Panc1 (cell line): Measurements from ENCODE around the gene PALB2. TPM values are rescaled to one million over a fixed set of nuclear protein-coding genes. Genes with fewer than 3 reads are reported as not detected.

Experiments
- ATAC-seq: fragments of 200-7000 bp; cut with Tn5 transposase; 2 replicates; pipeline ENCODE4 v1.9.1; 2020; ENCODE audit warnings: mild to moderate bottlenecking, moderate library complexity
- Bru-seq: library from RNA; stranded (reverse); fragments of 400-500 nt; gene quantifications from one replicate; lab custom pipeline; 2021; lab: Mats Ljungman, UMichigan
- BruChase-seq, 2 experiments: library from RNA; stranded (reverse); fragments of 400-500 nt; gene quantifications; one replicate each; lab custom pipeline; 2021; lab: Mats Ljungman, UMichigan
- BruUV-seq: library from RNA; stranded (reverse); fragments of 400-500 nt; replicated peaks from 2 replicates; lab custom pipeline; 2021; lab: Mats Ljungman, UMichigan
- CTCF ChIA-PET: fragments of 300-600 bp; sonication (Branson Sonifier 250); formaldehyde crosslinking; loops from one replicate; lab custom pipeline; 2022; ENCODE audit warnings: antibody characterized with exemption; lab: Charles Lee
- POLR2A ChIA-PET: fragments of 300-600 bp; sonication (Branson Sonifier 250); formaldehyde crosslinking; loops from one replicate; lab custom pipeline; 2022; ENCODE audit warnings: antibody characterized with exemption; lab: Charles Lee
- DNase-seq: peaks from one replicate; pipeline ENCODE4 v3.0.0-alpha.2; 2010; ENCODE audit warnings: low read depth, low spot score
- H3K27ac ChIP-seq: 2 replicates; pipeline ENCODE4 v1.5.1; 2011; ENCODE audit warnings: mild to moderate bottlenecking, low read length, inconsistent platforms
- H3K27me3 ChIP-seq: fragments of 200-500 bp; sonication (Bioruptor generic); 2 replicates; pipeline ENCODE4 v1.6.0; 2014; ENCODE audit warnings: low read length, inconsistent platforms; ENCODE audit not compliant: control insufficient read depth, insufficient read depth
- H3K36me3 ChIP-seq: fragments of 200-500 bp; sonication (Bioruptor generic); 2 replicates; pipeline ENCODE4 v1.5.1; 2014; ENCODE audit warnings: inconsistent platforms, mild to moderate bottlenecking, low read length, moderate library complexity; ENCODE audit not compliant: control insufficient read depth, insufficient read depth
- H3K4me1 ChIP-seq: 2 replicates; pipeline ENCODE4 v1.5.1; 2011; ENCODE audit warnings: inconsistent platforms, mild to moderate bottlenecking, low read length, moderate library complexity; ENCODE audit not compliant: control insufficient read depth, insufficient read depth
- H3K4me3 ChIP-seq, 2 experiments: 2 replicates each; pipeline ENCODE4 v1.5.1; 2011 to 2012; ENCODE audit warnings: low read depth in 2 of 2, low read length in 2 of 2, mild to moderate bottlenecking in 2 of 2, inconsistent platforms in 1 of 2, moderate library complexity in 1 of 2
- H3K9me3 ChIP-seq: fragments of 200-500 bp; sonication (Bioruptor generic); 2 replicates; pipeline ENCODE4 v1.5.1; 2014; ENCODE audit warnings: low read depth, mild to moderate bottlenecking, inconsistent platforms, low read length, moderate library complexity; ENCODE audit not compliant: control insufficient read depth, insufficient read depth
- CTCF ChIP-seq: fragments of 450-650 bp; IDR thresholded peaks from 2 replicates; pipeline ENCODE4 v1.5.1; 2017; ENCODE audit warnings: mild to moderate bottlenecking
- POLR2AphosphoS5 ChIP-seq: IDR thresholded peaks from 2 replicates; pipeline ENCODE4 v1.6.1; 2012; ENCODE audit warnings: mild to moderate bottlenecking, low read depth, low read length, moderate library complexity
- REST ChIP-seq, 2 experiments: IDR thresholded peaks; 2 replicates each; pipeline ENCODE4 v1.6.1; 2011 to 2012; ENCODE audit warnings: low read depth in 2 of 2, control low read depth in 1 of 2, low read length in 1 of 2, mild to moderate bottlenecking in 1 of 2, moderate library complexity in 1 of 2; ENCODE audit not compliant: insufficient read depth in 1 of 2
- SIN3A ChIP-seq: IDR thresholded peaks from 2 replicates; pipeline ENCODE4 v1.6.1; 2012; ENCODE audit warnings: low read depth, mild to moderate bottlenecking, low read length, moderate library complexity, borderline replicate concordance; ENCODE audit not compliant: insufficient read depth
- TCF7L2 ChIP-seq: IDR thresholded peaks from 2 replicates; pipeline ENCODE4 v1.6.1; 2011; ENCODE audit warnings: mild to moderate bottlenecking, low read depth, low read length, inconsistent platforms
- in situ Hi-C: cut with HindIII; loops from 2 replicates; pipeline ENCODE4 v1.10.0; 2016; ENCODE audit warnings: low sequenced_read_pairs, low pct_unique_long_range_greater_than_20kb
- intact Hi-C: fragments of 100-400 bp; cut with micrococcal nuclease; formaldehyde crosslinking; loops from one replicate; pipeline ENCODE4 v1.10.0; 2022; ENCODE audit not compliant: unreplicated experiment
- long read RNA-seq: library from polyadenylated mRNA; unstranded; transcript quantifications from one replicate; pipeline ENCODE4 v2.0.0, GENCODE V29; 2021; ENCODE audit not compliant: unreplicated experiment
- polyA plus RNA-seq: library from polyadenylated mRNA; unstranded; fragments of >200 nt; gene quantifications from one replicate; pipeline ENCODE4 v1.2.1, GENCODE V29; 2012; ENCODE audit warnings: missing spikeins; ENCODE audit not compliant: insufficient read length
- total RNA-seq: library from RNA; stranded (reverse); gene quantifications from one replicate; pipeline ENCODE4 v1.2.1, GENCODE V29; 2021; ENCODE audit not compliant: unreplicated experiment

The PALB2 gene
- total RNA-seq (21.7 TPM), Bru-seq, nascent RNA (percentile 72 among the genes with signal in this experiment), BruChase-seq, experiment 1, labeled RNA remaining after a 2-hour chase (percentile 82 among the genes with signal in this experiment), BruChase-seq, experiment 2, labeled RNA remaining after a 6-hour chase (percentile 65 among the genes with signal in this experiment)
- 7.0 TPM for polyA plus RNA-seq
- long read RNA-seq, full-length matches to known transcripts: 21 of 32 reads
- long read RNA-seq, partial matches to known transcripts: 6 of 32 reads
- long read RNA-seq, other reads (novel, unspliced or antisense): 5 of 32 reads

DNA sequence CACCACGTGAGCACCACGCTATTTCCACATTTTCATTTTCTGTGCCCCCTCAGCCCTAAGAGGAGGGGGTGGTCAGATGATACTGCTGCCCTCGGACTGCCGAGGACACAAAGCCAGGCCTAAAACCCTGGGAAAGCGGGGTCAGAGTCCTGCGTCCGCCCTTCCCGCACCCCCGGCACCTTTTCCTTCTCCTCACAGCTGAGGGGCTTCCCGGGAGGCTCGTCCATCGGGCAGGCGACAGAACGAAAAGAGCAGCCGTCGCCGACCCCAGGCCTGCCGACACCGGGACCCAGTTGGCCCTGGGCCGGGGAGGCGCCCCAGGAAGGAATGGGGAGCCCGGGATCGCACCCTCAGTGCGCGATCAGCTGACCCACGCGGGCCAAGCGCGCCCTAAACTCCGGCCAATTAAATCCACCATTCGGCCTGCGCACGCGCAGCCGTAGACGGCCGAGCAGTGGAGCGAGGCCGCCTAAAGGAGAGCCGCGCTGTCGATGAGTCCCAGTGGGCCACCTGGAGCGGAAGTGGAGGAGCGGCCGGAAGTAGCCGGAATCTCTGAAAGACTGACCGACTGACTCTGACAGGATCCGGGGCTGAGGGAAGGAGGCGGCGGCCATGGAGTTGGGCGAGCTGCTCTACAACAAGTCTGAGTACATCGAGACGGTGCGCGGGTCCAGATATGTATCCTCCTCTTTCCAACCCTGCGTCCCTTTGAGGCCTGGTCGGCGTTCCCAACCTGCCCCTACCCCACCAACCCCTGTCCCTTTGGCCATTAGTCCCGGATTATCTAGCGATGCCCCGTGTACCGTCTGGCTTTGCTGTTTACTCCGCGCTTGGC is at the start of gene PALB2, which contains the start of gene DCTN5:
PALB2 (minus strand) TSS at position 380 of the 835 bp plus-strand sequence; CDS start at position 227, 153 bp downstream.
DCTN5 (plus strand) TSS at position 536 of the 835 bp plus-strand sequence; CDS start at position 613, 77 bp downstream.
- Histone ChIP-seq H3K27ac (peak within 1 kb of the TSS; percentile 97), H3K27me3 (no peaks in the 10 kb centered on the region), H3K4me3 (peak within 1 kb of the TSS; percentile 96 to 98), H3K9me3 (no peaks in the 10 kb centered on the region), H3K36me3 (peaks cover 12% of the 10 kb centered on the region), H3K4me1 (0 out of 2 replicates have a peak, but pooled peaks cover 3% of the 10 kb centered on the region)
- in situ Hi-C loops (no loop called here), intact Hi-C loops (no loop called here)
- DNase-seq: peak; percentile 77
- POLR2A ChIA-PET: no interaction called here
- no TSS peak for BruUV-seq
- CTCF ChIA-PET: no interaction called here
- ATAC-seq: peak; percentile 98
- no peak for TF ChIP-seq CTCF
- peak; percentile 66 for TF ChIP-seq TCF7L2
- peak in 1 of 2 experiments; percentile 40; a peak in 1 of 4 replicates for TF ChIP-seq REST (IDR thresholded peaks at IDR 0.05; ENCODE audit: insufficient read depth in 1 of 2, low read depth in 2 of 2, low read length in 1 of 2)
- peak; percentile 80; the same call in 1 of the 2 replicates for TF ChIP-seq SIN3A
- peak; percentile 88 for TF ChIP-seq POLR2AphosphoS5

- intact Hi-C loops (no loop called here), in situ Hi-C loops (no loop called here)
- TSS peak; percentile 84 for BruUV-seq
- no peaks in the 10 kb centered on the region for H3K4me1 ChIP-seq
- no peak overlapping the region for H3K4me3 ChIP-seq
- no peaks in the 10 kb centered on the region for H3K9me3 ChIP-seq
- ATAC-seq (0 out of 2 replicates have a peak, but pooled peaks have one; percentile 15), DNase-seq (no peak)
- POLR2A ChIA-PET: interaction anchor here (0.7 kb wide), 1 partner anchor 118 kb away, joined by 4 read pairs; no protein-coding TSS in a partner anchor
- TF ChIP-seq REST (IDR thresholded peaks at IDR 0.05; ENCODE audit: insufficient read depth in 1 of 2, low read depth in 2 of 2, low read length in 1 of 2): no peak
- no peak for TF ChIP-seq TCF7L2
- TF ChIP-seq POLR2AphosphoS5: no peak
- no peak for TF ChIP-seq SIN3A
- no peak for TF ChIP-seq CTCF
- peaks cover 11% of the 10 kb centered on the region for H3K36me3 ChIP-seq
- no peak overlapping the region for H3K27ac ChIP-seq
- no peaks in the 10 kb centered on the region for H3K27me3 ChIP-seq
- CTCF ChIA-PET: no interaction called here
Observed at GRCh38 chr16:23689442-23690187, 48.5 kb upstream of the PALB2 start.
